ENCODE data around the gene FBRSL1. TPM values are rescaled to one million over a fixed set of nuclear protein-coding genes. Genes with fewer than 3 reads are reported as not detected.

FBRSL1 gene
- total RNA-seq, 1 donor = 13.5 TPM

DNA sequence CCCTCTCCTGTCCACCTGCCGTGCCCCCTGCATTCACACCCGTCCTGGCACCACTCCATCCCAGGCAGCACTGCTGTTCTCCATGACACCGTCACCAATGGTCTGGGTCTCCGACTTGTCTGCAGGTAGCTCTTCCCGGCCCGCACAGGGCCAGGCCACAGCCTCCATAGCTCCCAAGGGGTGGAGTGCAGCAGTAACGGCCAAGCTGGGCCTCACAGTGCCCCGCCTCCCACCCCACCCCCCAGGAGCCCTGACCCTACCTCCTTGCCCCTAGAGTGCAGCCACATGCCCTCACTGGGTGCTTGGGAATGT lies 12.9 kb downstream of the FBRSL1 start:
- H3K4me3 ChIP-seq (ENCODE audit: low read length) = no peak overlapping the region
- H3K4me1 ChIP-seq (ENCODE audit: insufficient read depth, low read length) = peaks cover 70% of the 10 kb centered on the region

DNA sequence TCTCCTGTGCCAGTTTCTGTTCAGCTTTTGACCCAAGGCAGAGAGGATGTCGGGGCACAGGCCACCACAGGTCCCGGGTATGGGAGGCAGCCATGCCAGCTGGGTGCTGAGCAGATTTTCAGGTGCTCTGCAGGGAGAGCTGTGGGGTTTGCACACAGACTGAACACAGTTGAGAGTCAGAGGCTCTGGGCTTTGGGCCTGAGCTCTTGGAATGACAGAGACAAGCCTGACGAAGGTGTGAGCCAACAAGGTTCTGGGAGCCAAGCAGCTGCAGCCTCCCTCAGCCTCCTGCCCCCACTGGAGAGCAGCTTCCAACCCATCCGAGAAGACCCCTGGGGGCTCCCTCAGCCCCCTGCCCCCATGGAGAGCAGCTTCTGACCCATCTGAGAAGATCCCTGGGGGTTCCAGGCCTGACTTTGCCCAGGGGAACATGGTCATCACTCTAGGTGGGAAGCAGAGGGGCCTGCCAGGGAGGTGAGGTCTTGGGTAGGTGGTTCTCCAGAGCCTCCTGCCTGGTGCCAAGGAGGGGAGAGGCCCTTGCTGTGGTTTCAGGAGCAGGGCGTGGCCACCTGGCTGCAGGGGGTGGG lies 13.8 kb downstream of the FBRSL1 start:
- Histone ChIP-seq H3K4me1 (ENCODE audit: insufficient read depth, low read length) (peaks cover 68% of the 10 kb centered on the region), H3K27me3 (ENCODE audit: insufficient read depth, low read length) (no peaks in the 10 kb centered on the region), H3K9me3 (ENCODE audit: low read depth, low read length) (no peaks in the 10 kb centered on the region), H3K4me3 (ENCODE audit: low read length) (no peak overlapping the region)

More for the DNA sequence above, 12.9 kb downstream of the FBRSL1 start:
- Histone ChIP-seq H3K27me3 (ENCODE audit: insufficient read depth, low read length) (no peaks in the 10 kb centered on the region), H3K9me3 (ENCODE audit: low read depth, low read length) (no peaks in the 10 kb centered on the region)

DNA sequence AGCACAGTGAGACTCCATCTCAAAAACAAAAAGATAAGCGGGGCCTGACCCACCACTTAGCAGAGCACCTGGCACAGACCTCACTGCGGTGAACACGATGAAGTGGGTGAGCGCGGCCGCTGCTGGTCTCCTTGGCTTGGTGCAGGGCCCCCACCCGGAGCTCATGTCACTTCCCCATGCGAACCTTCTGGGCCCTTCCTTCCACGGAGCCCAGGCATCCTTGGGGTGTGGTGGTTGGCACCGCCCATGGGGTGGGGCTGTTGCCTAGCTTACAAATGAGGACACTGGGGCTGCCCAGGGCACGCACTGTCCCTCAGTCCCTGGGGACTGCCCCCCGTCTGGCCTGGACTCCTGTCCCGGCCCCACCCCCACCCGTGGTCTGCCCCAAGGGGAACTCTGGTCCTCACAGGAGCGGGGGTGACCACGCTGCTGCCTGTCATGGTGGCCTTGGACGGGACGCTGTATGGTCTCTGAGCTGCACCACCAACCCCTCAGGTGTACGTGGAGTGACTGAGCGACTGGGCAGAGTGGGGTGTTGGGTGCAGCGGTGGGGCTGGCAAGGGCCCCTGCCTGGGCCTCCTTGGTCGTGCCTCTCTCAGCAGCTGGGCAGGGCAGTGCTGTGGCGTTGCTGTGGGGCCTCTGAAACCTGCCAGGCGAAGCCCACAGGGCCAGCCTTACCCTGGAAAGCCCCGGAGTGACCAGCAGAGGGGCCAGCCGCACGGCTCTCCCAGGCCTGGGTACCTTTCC lies 15.3 kb downstream of the FBRSL1 start:
- Histone ChIP-seq H3K9me3 (ENCODE audit: low read depth, low read length) (no peaks in the 10 kb centered on the region), H3K27me3 (ENCODE audit: insufficient read depth, low read length) (no peaks in the 10 kb centered on the region), H3K4me3 (ENCODE audit: low read length) (no peak overlapping the region), H3K4me1 (ENCODE audit: insufficient read depth, low read length) (peaks cover 56% of the 10 kb centered on the region)

DNA sequence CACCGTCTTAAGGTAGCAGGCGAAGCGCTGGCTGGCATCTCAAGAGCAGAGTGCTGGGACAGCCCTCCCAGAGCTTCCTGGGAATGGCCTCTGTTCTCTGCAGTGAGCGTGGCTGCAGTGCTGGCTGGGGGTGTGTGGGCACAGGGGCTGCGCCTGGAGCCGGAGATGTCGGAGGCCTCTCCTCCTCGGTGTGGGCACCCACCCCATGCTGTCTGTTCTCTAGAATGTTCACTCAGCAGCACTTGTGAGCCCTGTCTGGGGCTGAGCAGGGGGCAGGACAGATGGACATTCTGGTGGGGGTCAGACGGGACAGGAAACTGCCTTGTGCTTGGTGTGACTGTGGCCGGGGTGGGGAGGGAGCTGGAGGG lies 15.9 kb downstream of the FBRSL1 start:
- Histone ChIP-seq H3K9me3 (ENCODE audit: low read depth, low read length) (no peaks in the 10 kb centered on the region), H3K4me1 (ENCODE audit: insufficient read depth, low read length) (peaks cover 51% of the 10 kb centered on the region), H3K4me3 (ENCODE audit: low read length) (no peak overlapping the region), H3K27me3 (ENCODE audit: insufficient read depth, low read length) (no peaks in the 10 kb centered on the region)

DNA sequence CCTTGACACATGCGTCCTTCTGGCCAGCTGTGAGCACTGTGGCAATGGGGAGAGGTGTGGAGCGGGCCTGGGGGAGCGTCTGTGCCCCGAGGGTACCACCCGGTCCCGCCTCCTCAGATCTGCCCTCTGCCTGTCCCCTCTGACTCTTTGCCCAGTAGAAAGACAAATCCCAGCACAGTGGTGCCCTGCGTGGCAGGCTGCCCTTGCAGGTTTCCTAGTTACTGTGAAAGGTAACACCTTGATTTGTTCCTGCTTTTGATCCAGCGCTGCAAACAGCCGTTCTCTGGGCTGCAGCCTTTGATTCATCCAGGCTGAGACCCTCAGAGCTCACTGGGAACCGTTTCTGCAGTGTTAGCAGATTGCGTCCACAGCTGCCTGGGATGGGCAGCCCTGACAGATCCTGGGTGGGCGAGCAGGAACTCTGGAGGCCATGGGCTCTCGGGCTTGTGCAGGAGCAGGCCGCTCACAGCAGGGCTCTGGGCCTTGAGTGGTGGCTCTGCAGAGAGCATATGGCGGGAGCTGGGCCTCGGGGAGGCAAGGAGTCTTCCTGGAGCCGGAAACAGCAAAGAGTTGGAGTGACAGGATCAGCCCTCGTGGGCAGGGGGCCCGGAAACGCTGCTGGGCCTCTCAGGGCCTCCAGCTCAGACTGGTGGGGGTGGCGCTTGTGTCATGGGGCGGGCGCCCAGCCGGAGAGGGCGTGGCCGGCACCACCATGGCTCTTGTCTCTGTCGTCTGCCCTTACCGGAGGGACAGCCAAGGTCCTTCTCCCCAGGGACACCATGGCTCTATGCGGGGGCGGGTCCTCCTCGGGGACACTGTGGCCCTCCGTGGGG lies 16.6 kb downstream of the FBRSL1 start:
- no peaks in the 10 kb centered on the region for H3K9me3 ChIP-seq (ENCODE audit: low read depth, low read length)
- no peaks in the 10 kb centered on the region for H3K27me3 ChIP-seq (ENCODE audit: insufficient read depth, low read length)
- peaks cover 50% of the 10 kb centered on the region for H3K4me1 ChIP-seq (ENCODE audit: insufficient read depth, low read length)
- no peak overlapping the region for H3K4me3 ChIP-seq (ENCODE audit: low read length)

DNA sequence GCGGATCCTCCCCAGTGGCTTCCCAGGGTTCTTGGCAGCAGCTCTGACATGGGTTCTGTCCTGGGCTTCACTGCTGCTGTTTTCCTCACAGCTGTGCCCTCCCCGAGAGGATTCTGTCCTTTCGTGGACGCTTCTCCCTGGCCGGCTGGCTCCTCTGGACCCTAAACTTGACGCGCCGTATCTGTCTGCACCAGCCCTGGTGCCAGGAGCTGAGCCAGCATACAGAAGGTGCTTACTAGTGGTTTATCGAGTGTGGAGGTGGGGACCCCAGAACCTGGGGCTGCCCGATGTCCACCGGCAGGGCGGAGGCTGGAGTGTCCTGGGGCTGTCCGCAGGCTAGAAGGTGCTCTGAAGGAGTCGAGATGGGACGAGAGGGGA lies 17.2 kb downstream of the FBRSL1 start:
- H3K9me3 ChIP-seq (ENCODE audit: low read depth, low read length) = no peaks in the 10 kb centered on the region
- no peaks in the 10 kb centered on the region for H3K27me3 ChIP-seq (ENCODE audit: insufficient read depth, low read length)
- H3K4me1 ChIP-seq (ENCODE audit: insufficient read depth, low read length) = peaks cover 47% of the 10 kb centered on the region
- no peak overlapping the region for H3K4me3 ChIP-seq (ENCODE audit: low read length)

DNA sequence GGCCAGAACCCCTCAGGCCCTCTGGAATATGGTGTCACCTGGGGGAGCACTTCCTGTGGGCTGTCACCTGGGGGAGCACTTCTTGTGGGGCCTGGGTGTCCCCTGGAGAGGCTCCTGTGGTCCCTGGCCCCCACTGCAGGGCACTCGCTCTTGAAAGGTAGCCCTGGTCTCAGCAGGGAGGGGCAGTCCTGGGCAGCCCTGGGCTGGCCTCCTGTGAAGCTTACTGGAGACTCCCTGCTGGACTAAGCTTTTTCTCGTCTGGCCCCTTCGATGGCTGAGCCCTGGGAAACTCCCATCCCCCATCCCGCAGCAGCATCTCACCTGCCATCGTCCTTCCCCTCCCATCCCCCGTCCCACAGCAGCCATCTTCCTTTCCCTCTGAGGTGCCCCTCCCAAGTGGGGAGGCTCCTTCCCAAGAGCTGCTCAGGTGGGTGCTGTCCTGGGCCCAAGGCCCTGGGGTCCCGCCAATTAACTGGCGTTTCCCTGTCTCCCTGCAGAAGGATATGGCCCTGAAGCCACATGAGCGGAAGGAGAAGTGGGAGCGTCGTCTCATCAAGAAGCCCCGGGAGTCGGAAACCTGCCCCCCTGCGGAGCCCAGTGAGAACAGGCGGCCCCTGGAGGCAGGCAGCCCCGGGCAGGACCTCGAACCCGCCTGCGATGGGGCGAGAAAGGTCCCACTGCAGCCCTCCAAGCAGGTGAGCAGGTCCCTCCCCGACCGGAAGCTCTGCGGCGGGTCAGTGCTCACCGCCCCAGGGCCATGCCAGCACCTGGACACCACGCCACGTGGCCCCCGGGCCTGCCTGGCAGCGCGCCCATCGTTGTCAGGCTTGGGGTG lies 17.9 kb downstream of the FBRSL1 start:
- no peaks in the 10 kb centered on the region for H3K27me3 ChIP-seq (ENCODE audit: insufficient read depth, low read length)
- no peaks in the 10 kb centered on the region for H3K9me3 ChIP-seq (ENCODE audit: low read depth, low read length)
- H3K4me1 ChIP-seq (ENCODE audit: insufficient read depth, low read length) = peaks cover 44% of the 10 kb centered on the region
- no peak overlapping the region for H3K4me3 ChIP-seq (ENCODE audit: low read length)

DNA sequence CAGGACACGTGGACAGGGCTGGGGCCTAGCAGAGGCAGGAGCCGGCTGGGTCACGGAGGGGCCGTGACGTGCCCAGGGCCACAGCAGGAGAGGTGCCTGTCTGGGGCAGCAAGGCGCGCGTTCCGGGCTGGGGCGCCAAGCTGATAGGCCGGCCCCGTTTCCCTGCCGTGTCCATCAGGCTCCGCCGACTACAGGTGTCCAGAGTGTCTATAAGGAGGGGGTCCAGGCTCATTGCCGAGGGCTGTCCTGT lies 18.5 kb downstream of the FBRSL1 start:
- Histone ChIP-seq H3K27me3 (ENCODE audit: insufficient read depth, low read length) (no peaks in the 10 kb centered on the region), H3K9me3 (ENCODE audit: low read depth, low read length) (no peaks in the 10 kb centered on the region), H3K4me3 (ENCODE audit: low read length) (no peak overlapping the region), H3K4me1 (ENCODE audit: insufficient read depth, low read length) (peaks cover 42% of the 10 kb centered on the region)

DNA sequence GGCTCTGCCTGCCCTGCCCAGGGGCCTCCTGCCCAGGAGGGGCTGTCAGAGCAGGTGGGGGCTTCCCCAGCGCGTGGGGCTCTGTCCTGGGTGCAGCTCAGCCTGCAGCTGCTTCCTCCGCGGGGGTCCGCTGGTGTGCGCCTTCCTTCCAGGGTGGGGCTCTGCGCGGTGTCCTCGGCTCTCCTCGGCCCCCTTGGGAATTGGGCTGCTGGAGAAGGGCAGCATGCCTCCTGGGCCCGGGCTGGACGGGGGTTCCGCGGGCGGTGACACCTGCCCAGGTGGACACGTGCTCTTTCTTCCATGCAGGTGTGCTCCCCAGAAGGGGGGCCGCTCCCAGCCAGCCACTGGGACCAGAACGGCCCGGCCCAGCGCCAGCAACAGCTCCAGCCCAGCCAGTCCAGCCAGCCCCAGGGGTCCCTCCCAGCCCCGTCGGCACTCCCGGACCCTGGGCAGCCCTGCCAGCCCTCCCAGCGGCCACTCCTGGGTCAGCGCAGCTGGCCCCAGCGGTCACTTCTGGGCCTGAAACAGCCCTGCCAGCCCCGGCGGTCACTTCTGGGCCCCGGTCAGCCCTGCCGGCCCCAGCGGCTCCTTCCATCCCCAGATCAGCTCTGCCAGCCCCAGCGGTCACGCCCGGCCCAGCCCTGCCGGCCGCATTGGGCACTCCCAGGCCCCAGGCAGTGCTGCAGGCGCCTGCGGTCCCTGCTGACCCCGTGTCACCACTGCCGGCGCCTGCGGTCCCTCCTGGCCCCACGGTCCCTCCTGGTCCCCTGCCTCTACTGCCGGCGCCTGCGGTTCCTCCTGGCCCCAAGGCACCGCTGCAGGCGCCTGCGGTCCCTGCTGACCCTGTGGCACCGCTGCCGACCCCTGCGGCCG lies 19.1 kb downstream of the FBRSL1 start:
- Histone ChIP-seq H3K4me1 (ENCODE audit: insufficient read depth, low read length) (peaks cover 35% of the 10 kb centered on the region), H3K27me3 (ENCODE audit: insufficient read depth, low read length) (no peaks in the 10 kb centered on the region), H3K4me3 (ENCODE audit: low read length) (no peak overlapping the region), H3K9me3 (ENCODE audit: low read depth, low read length) (no peaks in the 10 kb centered on the region)

DNA sequence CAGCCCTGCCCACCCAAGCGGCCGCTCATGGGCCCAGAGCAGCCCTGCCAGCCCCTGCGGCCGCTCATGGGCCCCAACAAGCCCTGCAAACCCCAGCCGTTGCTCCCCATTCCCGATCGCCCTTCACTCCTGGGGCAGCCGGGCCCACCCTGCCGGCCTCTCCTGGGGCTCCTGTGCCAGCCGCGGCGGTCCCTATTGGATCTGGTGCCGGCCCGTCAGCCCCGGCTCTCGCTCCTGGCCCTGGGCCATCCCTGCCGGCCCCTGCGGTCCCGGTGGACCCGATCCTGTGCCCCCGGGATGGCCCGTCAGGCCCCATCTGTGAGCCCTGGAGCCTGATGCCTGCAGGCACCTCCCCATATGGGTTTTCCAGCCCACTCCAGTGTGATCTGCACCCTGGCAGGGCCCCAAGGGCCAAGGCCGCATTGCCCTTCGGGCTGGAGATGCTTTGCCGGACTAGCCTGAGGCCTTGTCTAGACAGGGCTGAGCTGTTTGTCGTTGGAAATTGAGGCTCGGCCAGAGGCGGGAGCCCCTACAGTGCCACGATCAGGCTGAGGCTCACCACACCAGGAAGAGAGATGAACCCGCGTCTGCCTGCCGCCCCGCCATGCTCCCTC lies 20.3 kb downstream of the FBRSL1 start:
- Histone ChIP-seq H3K4me1 (ENCODE audit: insufficient read depth, low read length) (peaks cover 24% of the 10 kb centered on the region), H3K27me3 (ENCODE audit: insufficient read depth, low read length) (no peaks in the 10 kb centered on the region), H3K4me3 (ENCODE audit: low read length) (no peak overlapping the region)

DNA sequence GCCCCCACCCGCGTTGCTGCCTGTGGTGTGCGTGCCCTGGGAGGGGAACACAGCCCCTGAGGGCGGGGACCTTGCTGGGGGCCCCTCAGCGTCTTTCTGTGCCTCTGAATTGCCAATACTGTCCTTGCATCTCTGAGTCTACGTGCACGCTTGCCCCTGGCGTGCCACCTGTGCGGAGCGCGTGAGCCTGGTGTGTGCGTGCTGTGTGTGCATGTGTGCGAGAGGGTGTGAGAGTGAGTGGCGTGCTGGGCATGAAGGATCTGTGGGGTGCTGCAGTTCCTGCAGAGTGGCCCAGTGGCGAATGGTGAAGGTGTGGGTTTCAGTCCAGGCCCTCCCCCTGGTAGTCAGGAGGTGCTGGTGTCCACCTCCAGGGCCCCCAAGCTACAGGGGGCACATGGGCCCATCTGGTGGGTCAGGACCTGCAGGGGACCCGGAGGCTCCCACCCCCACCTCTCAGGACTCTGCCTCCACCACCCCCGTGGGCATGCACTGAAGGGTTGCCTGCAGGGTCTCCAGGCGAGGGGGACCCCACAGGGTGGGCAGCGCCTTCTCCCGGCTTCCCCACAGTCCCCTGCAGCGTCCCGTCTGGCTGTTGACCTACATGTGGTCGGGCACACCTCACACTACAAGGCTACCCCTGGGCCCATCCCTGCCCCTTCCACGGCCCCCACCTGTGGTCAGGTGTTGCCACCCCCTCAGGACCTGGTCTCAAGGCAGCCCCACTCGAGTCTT lies 21.0 kb downstream of the FBRSL1 start:
- H3K4me1 ChIP-seq (ENCODE audit: insufficient read depth, low read length) = peaks cover 17% of the 10 kb centered on the region
- H3K4me3 ChIP-seq (ENCODE audit: low read length) = no peak overlapping the region
- no peaks in the 10 kb centered on the region for H3K27me3 ChIP-seq (ENCODE audit: insufficient read depth, low read length)
- H3K9me3 ChIP-seq (ENCODE audit: low read depth, low read length) = no peaks in the 10 kb centered on the region

More for the DNA sequence above, 20.3 kb downstream of the FBRSL1 start:
- no peaks in the 10 kb centered on the region for H3K9me3 ChIP-seq (ENCODE audit: low read depth, low read length)

DNA sequence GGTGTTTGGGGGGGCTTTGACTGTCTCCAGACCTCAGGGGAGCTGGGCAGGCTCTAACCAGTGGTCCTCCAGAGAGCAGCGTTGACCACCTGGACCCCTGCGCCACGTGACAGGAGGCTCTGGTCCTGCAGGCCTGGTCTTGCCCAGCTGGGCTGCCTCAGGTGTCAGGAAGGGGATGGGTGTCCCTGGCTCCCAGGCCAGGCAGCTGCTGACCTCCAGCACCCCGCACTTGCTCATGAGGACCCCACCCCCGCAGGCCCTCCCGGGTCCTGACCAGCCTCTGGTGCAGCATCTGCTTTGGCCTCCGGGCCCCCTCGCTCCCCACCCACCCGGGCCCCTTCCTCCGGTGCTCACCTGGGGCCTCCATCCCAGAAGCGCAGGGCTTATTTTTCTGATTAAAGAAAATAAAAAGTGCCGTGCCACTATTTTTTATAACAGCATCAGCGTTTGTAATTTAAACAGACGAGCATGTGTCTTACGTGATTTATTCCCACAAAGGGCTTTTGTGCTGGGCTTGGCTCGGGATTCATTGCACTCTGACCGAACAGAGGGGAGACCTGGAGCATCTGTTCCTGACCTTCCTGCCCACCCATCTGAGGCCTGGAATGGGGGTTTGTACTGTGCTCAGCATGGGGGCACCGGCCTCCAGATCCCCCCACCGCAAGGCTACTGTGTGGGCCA lies 21.7 kb downstream of the FBRSL1 start:
- H3K27me3 ChIP-seq (ENCODE audit: insufficient read depth, low read length) = no peaks in the 10 kb centered on the region
- H3K4me3 ChIP-seq (ENCODE audit: low read length) = no peak overlapping the region
- H3K9me3 ChIP-seq (ENCODE audit: low read depth, low read length) = no peaks in the 10 kb centered on the region
- peaks cover 10% of the 10 kb centered on the region for H3K4me1 ChIP-seq (ENCODE audit: insufficient read depth, low read length)

Measured in mononuclear cell (primary cell).